HFF-Myc (cell line): Measurements from ENCODE around the gene CHCHD6.

Source experiments
- DNase-seq: peaks from one replicate; pipeline ENCODE4 v3.0.0-alpha.2; 2011; ENCODE audit warnings: low read depth; ENCODE audit errors: extremely low read depth
- H3K4me3 ChIP-seq: replicated peaks from 2 replicates; pipeline ENCODE4 v1.5.1; 2011; ENCODE audit warnings: low read depth, mild to moderate bottlenecking, control low read depth, low read length
- CTCF ChIP-seq: IDR thresholded peaks from 2 replicates; pipeline ENCODE4 v1.5.1; 2012; ENCODE audit warnings: mild to moderate bottlenecking, low read depth, low read length, control low read depth; ENCODE audit errors: missing control alignments

CHCHD6 gene

DNA sequence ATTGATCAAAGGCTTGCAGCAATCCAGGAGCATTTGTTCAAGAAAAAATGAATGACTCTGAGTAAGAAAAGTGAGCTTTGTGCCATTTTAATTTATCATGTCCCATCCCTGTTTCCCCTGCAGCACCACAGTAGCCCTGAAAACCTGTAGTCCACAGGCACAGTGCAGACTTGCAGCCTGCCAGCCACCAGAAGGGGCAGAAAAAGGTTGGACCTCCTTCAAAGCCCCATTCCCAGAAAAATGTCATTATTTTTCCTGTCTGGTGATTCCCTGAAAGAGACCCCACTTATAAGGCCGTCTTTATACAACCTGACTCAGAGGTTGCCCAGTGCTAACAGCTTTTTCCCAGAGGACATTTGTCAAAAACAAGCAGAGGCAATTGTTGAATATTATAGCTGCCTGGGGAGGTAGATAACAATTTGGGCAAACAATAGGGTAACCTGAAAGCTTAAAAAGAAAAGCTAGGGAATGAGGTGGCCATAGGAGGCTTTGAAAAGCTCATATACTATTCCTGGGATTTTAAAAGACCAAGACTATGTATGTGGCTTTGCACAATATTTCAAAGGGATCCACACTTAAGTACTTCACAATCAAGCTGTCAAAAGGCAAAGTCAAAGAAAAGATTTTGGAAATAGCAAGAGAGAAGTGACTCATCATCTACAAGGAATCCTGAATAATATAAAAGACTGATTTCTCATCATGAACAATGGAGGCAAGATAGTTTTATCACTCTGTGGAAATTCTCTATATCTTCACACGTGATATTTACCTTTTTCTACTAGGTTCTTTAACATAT, 142.1 kb downstream of the CHCHD6 start:
- no peak for TF ChIP-seq CTCF
- no peak for DNase-seq
- no peak overlapping the region for H3K4me3 ChIP-seq

DNA sequence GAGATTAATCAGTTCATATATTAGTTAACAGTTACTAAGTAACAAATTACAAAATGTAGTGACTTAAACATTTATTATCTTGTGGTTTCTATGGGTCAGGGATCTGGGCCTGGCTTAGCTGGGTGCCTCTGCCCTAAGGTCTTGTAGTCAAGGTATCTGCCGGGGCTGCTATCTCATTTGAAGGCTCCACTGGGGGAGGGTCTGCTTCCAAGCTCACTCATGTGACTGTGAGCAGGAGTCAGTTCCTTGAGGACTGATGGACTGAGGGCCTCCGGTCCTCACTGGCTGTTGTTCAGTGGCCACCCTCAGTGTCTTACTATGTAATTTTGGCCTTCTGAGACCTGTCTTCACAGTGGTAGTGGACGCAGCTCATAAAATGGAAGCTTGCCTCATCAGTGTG, 143.0 kb downstream of the CHCHD6 start:
- H3K4me3 ChIP-seq = no peak overlapping the region
- DNase-seq = no peak
- no peak for TF ChIP-seq CTCF

GRCh38 chr3:126848991-126849390, 145.0 kb downstream of the CHCHD6 start:
- no peak overlapping the region for H3K4me3 ChIP-seq
- DNase-seq = no peak
- no peak for TF ChIP-seq CTCF

GRCh38 chr3:126849768-126850167, 145.7 kb downstream of the CHCHD6 start:
- H3K4me3 ChIP-seq = no peak overlapping the region
- DNase-seq = no peak
- no peak for TF ChIP-seq CTCF

DNA sequence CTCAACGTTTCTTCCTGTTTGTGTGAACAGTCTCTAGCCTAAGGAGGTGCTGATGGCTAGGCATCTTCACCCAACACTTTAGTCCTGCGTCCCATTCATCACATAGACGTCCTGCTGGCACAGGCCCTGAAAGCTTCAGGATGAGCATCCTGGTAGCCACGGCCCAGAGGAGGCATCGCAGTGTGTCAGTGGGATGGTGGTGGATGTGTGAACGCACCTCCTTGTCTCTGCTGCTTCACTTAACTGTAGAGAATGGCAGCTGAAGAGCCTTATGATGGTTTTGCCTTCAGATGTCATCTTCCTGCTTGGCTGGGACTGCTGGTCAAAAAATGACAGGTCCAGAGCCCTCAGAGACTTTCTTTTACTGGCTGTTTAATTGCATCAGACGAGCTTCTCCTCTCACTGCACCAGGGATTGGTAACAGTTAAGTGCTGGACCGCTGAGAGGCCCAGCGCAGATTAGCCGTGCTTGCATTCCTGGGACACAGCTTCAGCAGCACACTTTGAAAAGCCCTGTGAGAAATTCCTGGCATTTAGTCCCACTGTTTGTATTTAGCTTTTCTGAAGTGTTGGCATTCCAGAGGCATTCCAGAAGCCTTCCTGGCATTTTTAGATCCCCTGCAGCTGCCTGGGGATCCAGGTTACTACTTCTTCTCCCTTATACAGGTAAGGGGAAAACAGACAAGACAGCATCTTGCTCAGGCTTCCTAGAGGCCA, 146.5 kb downstream of the CHCHD6 start:
- no peak for DNase-seq
- H3K4me3 ChIP-seq = no peak overlapping the region
- no peak for TF ChIP-seq CTCF

DNA sequence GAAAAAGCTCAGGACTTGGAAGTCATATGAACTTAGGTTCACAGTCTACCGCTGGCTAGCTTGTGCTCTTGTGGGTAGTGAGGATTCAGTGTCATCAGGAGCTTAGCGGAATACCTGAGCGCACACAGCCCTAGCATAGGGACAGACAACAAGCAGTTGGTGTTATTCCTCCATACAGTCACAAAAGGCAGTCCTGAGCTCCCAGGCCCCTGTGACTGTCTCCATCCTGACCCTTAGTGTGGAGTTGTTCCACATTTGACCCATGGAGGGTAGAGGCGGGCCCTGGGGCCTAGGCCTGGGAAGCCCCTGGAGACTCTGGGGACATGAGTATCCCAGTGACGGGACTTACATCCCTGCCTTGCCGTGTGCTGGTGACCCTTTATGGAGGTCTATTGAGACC, 147.3 kb downstream of the CHCHD6 start:
- no peak for TF ChIP-seq CTCF
- no peak overlapping the region for H3K4me3 ChIP-seq
- no peak for DNase-seq
